HCT116 (cell line): ENCODE data around the gene CTNNA1.
A peak's percentile ranks its signal among the peaks of the same experiment; 100 is the strongest.

Source experiments
- CTCF ChIP-seq, 3 experiments: fragments of 200-600 bp in 1 of 3; sonication (generic) in 1 of 3; IDR thresholded peaks in 2 of 3; conservative IDR thresholded peaks in 1 of 3; 2 replicates each; pipeline ENCODE4 v1.5.1; 2012 to 2017; ENCODE audit warnings: low read depth in 2 of 3, low read length in 2 of 3, antibody characterized with exemption in 1 of 3, borderline replicate concordance in 1 of 3, control low read depth in 1 of 3, mild to moderate bottlenecking in 1 of 3, mixed read lengths in 1 of 3, mixed run types in 1 of 3, moderate library complexity in 1 of 3; ENCODE audit not compliant: insufficient read depth in 1 of 3
- EZH2 ChIP-seq: fragments of 200-600 bp; sonication (generic); IDR thresholded peaks from 2 replicates; pipeline ENCODE4 v1.6.1; 2017; ENCODE audit warnings: antibody characterized with exemption, mixed run types
- FOSL1 ChIP-seq: IDR thresholded peaks from 2 replicates; pipeline ENCODE4 v1.6.1; 2012; ENCODE audit warnings: low read depth
- JUND ChIP-seq: IDR thresholded peaks from 2 replicates; pipeline ENCODE4 v1.6.1; 2012
- POLR2A ChIP-seq: IDR thresholded peaks from 2 replicates; pipeline ENCODE4 v1.7.0; 2011; ENCODE audit warnings: borderline replicate concordance; ENCODE audit not compliant: insufficient read depth, insufficient read length; ENCODE audit errors: extremely low read depth
- POLR2AphosphoS5 ChIP-seq: IDR thresholded peaks from 2 replicates; pipeline ENCODE4 v1.6.1; 2011; ENCODE audit warnings: mild to moderate bottlenecking, low read depth, low read length, moderate library complexity
- RAD21 ChIP-seq: IDR thresholded peaks from 2 replicates; pipeline ENCODE4 v1.6.1; 2012; ENCODE audit warnings: low read depth, mild to moderate bottlenecking
- REST ChIP-seq: IDR thresholded peaks from 2 replicates; pipeline ENCODE4 v1.6.1; 2012; ENCODE audit warnings: low read depth
- SIN3A ChIP-seq: IDR thresholded peaks from 2 replicates; pipeline ENCODE4 v1.6.1; 2012; ENCODE audit warnings: low read depth
- TF ChIP-seq, protein P1 (sequence below): IDR thresholded peaks from 2 replicates; pipeline ENCODE4 v1.6.1; 2012

- TF ChIP-seq CTCF (IDR thresholded peaks at IDR 0.05 in 2 of 3, conservative IDR thresholded peaks at IDR 0.05 in 1 of 3; ENCODE audit: borderline replicate concordance in 1 of 3, insufficient read depth in 1 of 3, low read depth in 2 of 3, low read length in 2 of 3) (no peak), POLR2AphosphoS5 (peak; percentile 90), EZH2 (no peak), JUND (no peak), RAD21 (no peak), REST (no peak), SIN3A (no peak), POLR2A (peak; percentile 47), FOSL1 (no peak)
- TF ChIP-seq, protein P1, sequence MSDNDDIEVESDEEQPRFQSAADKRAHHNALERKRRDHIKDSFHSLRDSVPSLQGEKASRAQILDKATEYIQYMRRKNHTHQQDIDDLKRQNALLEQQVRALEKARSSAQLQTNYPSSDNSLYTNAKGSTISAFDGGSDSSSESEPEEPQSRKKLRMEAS: no peak
These were observed at the start of gene CTNNA1 for GRCh38 chr5:138752951-138753793.
